ENCODE measurements around the gene C5AR1. TPM values are rescaled to one million over a fixed set of nuclear protein-coding genes. Genes with fewer than 3 reads are reported as not detected.
A peak's percentile ranks its signal among the peaks of the same experiment; 100 is the strongest.
"Not testable (repeated sequence)": the region's sequence is repeated elsewhere in the genome, so short reads cannot be mapped to it uniquely, and the experiment has no call there.

C5AR1 gene
- total RNA-seq, 1 donor from 2014 or later, result 79.9 TPM

DNA sequence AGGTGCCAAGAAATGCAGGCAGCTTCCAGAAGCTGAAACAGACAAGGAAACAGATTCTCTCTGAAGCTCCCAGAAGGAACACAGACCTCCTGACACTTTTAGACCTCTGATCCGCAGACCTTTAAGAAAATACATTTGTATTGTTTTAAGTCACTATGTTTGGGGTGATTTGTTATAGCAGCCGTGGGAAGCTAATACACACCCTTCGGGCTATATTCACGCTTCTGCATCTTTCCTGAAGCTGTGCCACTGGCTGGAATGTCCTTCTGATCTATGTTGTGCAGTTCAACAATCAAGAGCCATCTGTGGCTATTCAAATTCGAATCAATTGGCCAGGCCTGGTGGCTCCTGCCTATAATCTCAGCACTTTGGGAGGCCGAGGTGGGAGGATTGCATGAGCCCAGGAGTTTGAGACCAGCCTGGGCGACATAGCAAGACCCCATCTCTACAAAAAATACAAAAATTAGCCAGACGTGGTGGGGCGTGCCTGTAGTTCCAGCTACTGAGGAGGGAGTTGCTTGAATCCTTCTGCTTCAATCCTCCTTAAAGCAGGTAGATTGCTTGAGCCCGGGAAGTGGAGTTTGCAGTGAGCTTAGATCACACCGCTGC lies 33.6 kb downstream of the C5AR1 start:
- intact Hi-C loops (cut with DNase I), result no loop called here
- no peak for DNase-seq

DNA sequence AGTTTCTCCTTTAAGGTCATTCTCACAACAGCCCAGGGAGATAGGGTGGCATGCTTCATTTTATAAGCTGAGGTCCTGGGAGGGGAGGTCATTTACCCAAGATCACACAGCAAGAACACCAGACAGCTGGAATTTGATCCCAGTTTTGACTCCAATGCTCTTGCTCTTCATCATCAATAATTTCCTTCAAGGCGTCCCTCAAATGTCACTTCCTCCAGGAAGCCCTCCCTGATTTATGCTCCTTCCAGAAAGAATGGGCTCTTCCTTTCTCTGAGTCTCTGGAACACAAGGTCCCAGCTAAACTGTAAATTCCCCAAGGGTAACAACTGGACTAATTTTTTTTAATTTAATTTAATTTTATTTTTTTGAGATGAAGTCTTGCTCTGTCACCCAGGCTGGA lies 34.8 kb downstream of the C5AR1 start:
- Histone ChIP-seq H3K4me1 (peaks cover 8% of the 10 kb centered on the region), H3K9me3 (no peaks in the 10 kb centered on the region), H3K27ac (no peak overlapping the region), H3K36me3 (peaks cover 6% of the 10 kb centered on the region), H3K27me3 (ENCODE audit: low read depth) (no peaks in the 10 kb centered on the region), H3K4me3 (no peak overlapping the region)
- ATAC-seq (no peak), DNase-seq (no peak)
- intact Hi-C loops (cut with DNase I), result no loop called here
- TF ChIP-seq, protein P1, sequence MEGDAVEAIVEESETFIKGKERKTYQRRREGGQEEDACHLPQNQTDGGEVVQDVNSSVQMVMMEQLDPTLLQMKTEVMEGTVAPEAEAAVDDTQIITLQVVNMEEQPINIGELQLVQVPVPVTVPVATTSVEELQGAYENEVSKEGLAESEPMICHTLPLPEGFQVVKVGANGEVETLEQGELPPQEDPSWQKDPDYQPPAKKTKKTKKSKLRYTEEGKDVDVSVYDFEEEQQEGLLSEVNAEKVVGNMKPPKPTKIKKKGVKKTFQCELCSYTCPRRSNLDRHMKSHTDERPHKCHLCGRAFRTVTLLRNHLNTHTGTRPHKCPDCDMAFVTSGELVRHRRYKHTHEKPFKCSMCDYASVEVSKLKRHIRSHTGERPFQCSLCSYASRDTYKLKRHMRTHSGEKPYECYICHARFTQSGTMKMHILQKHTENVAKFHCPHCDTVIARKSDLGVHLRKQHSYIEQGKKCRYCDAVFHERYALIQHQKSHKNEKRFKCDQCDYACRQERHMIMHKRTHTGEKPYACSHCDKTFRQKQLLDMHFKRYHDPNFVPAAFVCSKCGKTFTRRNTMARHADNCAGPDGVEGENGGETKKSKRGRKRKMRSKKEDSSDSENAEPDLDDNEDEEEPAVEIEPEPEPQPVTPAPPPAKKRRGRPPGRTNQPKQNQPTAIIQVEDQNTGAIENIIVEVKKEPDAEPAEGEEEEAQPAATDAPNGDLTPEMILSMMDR (IDR thresholded peaks at IDR 0.05), result no peak

More for the DNA sequence above, 33.6 kb downstream of the C5AR1 start:
- TF ChIP-seq, protein P1 (IDR thresholded peaks at IDR 0.05), result no peak
- no peak overlapping the region for H3K4me3 ChIP-seq
- ATAC-seq, result no peak
- H3K4me1 ChIP-seq, result peaks cover 2% of the 10 kb centered on the region
- no peaks in the 10 kb centered on the region for H3K27me3 ChIP-seq (ENCODE audit: low read depth)
- H3K9me3 ChIP-seq, result no peaks in the 10 kb centered on the region
- H3K27ac ChIP-seq, result no peak overlapping the region
- H3K36me3 ChIP-seq, result peaks cover 6% of the 10 kb centered on the region

DNA sequence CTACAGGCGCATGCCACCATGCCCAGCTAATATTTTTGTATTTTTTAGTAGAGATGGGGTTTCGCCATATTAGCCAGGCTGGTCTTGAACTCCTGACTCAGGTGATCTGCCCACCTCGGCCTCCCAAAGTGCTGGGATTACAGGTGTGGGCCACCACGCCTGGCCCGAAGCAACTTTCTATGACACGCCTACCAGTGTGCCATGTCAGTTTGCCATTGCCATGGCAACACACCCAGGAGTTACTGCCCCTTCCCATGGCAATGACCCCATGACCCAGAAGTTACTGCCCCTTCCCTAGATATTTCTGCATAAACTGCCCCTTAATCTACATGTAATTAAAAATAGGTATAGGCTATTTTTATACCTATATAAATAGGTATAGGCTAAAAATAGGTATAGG lies 36.4 kb downstream of the C5AR1 start:
- DNase-seq; H3K36me3 ChIP-seq; H3K27me3 ChIP-seq (ENCODE audit: low read depth); H3K9me3 ChIP-seq; H3K4me3 ChIP-seq; H3K27ac ChIP-seq; ATAC-seq; intact Hi-C loops (cut with DNase I): not testable (repeated sequence)
- H3K4me1 ChIP-seq, result peaks cover 19% of the 10 kb centered on the region

DNA sequence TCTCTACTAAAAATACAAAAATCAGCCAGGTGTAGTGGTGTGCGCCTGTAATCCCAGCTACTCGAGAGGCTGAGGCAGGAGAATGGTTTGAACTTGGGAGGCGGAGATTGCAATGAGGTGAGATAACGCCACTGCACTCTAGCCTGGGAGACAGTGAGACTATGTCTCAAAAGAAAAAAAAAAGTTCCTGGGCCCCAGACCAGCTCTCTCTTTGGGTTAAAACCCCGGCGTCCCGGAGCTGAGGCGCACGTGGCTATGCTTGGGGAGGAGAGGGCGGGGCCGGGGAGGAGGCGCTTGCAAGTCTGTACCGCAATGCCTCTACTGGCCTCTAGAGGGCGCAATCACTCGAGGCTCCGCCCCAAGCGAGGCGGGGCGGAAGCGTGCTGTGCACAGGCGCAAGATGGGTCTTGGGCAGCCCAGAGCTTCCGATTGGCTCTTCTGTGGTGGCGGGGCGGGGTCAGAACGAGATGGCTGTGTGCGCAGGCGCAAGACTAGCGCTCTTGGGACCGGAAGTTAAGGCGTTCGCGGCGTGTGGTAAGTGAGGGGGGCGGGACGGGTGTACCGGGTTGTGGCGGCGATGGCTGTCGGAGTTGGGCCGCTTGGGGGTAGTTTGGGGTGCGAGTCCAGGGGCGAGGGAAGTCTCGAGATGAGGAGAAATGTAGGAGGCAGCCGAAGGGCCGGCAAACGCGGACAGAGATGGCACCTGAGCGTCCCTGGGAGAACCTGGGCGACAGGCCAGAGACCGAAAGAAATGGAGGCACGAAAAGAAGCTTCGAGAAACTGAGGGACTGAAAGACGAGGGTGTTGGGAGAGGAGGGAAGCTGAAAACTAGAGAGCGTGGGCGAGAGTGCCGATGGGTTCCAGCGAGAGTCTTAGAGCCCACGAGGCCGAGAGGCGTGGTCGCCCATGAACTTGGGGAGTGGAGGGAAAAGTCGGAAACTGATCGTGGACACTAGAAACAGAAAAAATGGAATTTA lies 39.4 kb downstream of the C5AR1 start, which contains the start of gene DHX34:
DHX34 (plus strand) TSS at position 497 of the 977 bp plus-strand sequence. CDS start 3,716 bp downstream, outside the sequence.
- TF ChIP-seq, protein P1 (IDR thresholded peaks at IDR 0.05), result peak; percentile 99
- intact Hi-C loops (cut with DNase I), result no loop called here
- H3K36me3 ChIP-seq, result peaks cover 18% of the 10 kb centered on the region
- H3K27ac ChIP-seq, result peak within 1 kb of the TSS; percentile 78
- no peaks in the 10 kb centered on the region for H3K27me3 ChIP-seq (ENCODE audit: low read depth)
- ATAC-seq (peak; percentile 99 to 100), DNase-seq (peak; percentile 99)
- H3K9me3 ChIP-seq, result no peaks in the 10 kb centered on the region
- peaks cover 19% of the 10 kb centered on the region for H3K4me1 ChIP-seq
- peak within 1 kb of the TSS; percentile 97 for H3K4me3 ChIP-seq

DNA sequence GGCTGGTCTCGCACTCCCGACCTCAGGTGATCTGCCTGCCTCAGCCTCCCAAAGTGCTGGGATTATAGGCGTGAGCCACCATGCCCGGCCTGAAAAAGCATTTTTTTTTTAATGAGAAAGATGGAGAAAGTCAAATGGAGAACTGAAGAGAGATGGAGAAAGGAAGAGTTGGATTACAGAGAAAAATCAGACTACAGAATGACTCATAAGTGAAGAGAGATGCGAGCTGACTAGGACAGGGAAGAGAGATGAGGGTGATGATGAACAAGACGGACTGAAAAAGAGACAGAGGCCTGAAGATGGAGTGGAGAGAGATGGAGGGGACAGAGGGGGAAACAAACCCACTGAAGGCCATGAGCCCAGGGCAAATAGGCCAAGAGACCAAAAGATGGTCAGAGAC lies 41.0 kb downstream of the C5AR1 start:
- intact Hi-C loops (cut with DNase I), result no loop called here
- Histone ChIP-seq H3K36me3 (peaks cover 33% of the 10 kb centered on the region), H3K9me3 (no peaks in the 10 kb centered on the region), H3K4me1 (peaks cover 19% of the 10 kb centered on the region), H3K4me3 (no peak overlapping the region), H3K27ac (no peak overlapping the region), H3K27me3 (ENCODE audit: low read depth) (no peaks in the 10 kb centered on the region)
- TF ChIP-seq, protein P1 (IDR thresholded peaks at IDR 0.05), result no peak
- no peak for ATAC-seq
- no peak for DNase-seq
